ENCODE results near the gene IL2RA.
"Not testable (repeated sequence)": the region's sequence is repeated elsewhere in the genome, so short reads cannot be mapped to it uniquely, and the experiment has no call there.

Gene IL2RA

DNA sequence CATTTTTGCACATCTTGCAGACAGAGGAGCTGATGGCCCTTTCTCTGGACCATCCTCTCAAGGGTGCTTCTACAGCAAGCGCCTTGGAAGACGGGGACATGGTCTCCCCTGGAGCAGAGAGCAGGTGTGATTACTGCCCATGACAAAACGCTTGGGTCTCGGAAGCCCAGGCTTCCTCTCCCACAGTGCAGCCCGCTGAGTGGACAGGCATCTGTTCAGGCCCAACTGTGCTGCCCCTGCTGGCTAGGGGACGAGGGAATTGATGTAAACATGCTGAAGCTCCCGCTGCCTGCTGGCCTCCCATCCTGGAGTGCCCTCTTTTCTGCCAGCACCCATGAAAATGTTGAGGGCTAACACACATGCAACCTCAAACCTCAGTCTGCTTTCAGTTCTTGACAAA, 99.1 kb downstream of the IL2RA start:
- Histone ChIP-seq H3K27me3 (replicated peaks; ENCODE audit: control insufficient read depth, insufficient read depth, low read length, poor library complexity, severe bottlenecking) (no peaks in the 10 kb centered on the region), H3K4me3 (ENCODE audit: insufficient read depth, low read depth, low read length, poor library complexity, severe bottlenecking) (no peak overlapping the region), H3K9me3 (ENCODE audit: control insufficient read depth, low read length) (no peaks in the 10 kb centered on the region), H3K36me3 (ENCODE audit: control insufficient read depth, insufficient read depth, low read length) (peaks cover 44% of the 10 kb centered on the region), H3K4me1 (ENCODE audit: control insufficient read depth, insufficient read depth, low read length, poor library complexity, severe bottlenecking) (no peaks in the 10 kb centered on the region), H3K27ac (ENCODE audit: insufficient read depth, low read length, poor library complexity, severe bottlenecking) (no peak overlapping the region)
- no peak for DNase-seq

- not testable (repeated sequence) for H3K4me1 ChIP-seq (ENCODE audit: control insufficient read depth, insufficient read depth, low read length, poor library complexity, severe bottlenecking); DNase-seq; H3K4me3 ChIP-seq (ENCODE audit: insufficient read depth, low read depth, low read length, poor library complexity, severe bottlenecking); H3K9me3 ChIP-seq (ENCODE audit: control insufficient read depth, low read length); H3K27ac ChIP-seq (ENCODE audit: insufficient read depth, low read length, poor library complexity, severe bottlenecking); H3K27me3 ChIP-seq (replicated peaks; ENCODE audit: control insufficient read depth, insufficient read depth, low read length, poor library complexity, severe bottlenecking)
- peaks cover 44% of the 10 kb centered on the region for H3K36me3 ChIP-seq (ENCODE audit: control insufficient read depth, insufficient read depth, low read length)
Measured at GRCh38 chr10:5962358-5962940, 99.7 kb downstream of the IL2RA start.

DNA sequence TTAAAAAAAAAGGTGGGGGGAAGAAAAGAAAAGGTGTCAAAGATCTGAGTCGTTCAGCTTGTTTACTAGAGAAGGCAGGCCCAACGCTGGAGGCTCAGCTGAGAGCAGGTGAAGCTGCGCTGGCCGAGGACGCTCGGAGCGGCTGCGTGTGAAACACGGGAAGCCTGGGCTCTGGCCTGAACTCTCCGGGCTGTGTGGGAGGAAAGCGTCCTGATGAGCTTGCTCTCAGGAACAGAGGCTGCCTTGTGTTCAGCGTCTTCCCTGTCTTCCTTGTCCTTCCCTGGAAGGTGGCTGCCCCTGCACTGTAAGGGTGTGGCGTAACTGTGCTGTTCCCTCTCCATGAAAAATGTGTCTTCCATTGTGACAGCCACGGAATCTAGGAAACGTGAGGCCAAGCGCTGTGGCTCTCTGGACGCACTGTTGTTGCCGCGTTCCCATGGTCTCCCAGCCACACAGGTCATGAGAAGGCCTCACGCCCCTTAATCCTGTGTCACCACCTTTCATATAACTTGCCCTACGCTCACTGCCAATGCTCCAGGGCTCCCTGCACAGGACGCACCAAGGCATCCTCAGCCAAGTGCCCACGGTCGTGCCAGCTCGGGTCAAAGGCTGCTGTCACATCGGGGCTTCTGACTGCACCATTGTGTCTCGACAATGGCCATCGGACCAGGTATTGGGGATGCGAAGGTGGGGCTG, 100.6 kb downstream of the IL2RA start:
- H3K27me3 ChIP-seq (replicated peaks; ENCODE audit: control insufficient read depth, insufficient read depth, low read length, poor library complexity, severe bottlenecking) = no peaks in the 10 kb centered on the region

DNA sequence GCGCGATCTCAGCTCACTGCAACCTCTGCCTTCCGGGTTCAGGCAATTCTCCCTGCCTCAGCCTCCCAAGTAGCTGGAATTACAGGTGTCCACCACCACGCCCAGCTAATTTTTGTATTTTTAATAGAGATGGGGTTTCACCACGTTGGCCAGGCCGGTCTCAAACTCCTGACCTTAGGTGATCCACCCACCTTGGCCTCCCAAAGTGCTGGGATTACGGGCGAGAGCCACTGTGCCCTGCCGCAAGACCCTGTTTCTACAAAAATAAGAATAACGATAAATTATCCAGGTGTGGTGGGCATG, 101.2 kb downstream of the IL2RA start:
- H3K36me3 ChIP-seq (ENCODE audit: control insufficient read depth, insufficient read depth, low read length) = peaks cover 40% of the 10 kb centered on the region
- H3K27ac ChIP-seq (ENCODE audit: insufficient read depth, low read length, poor library complexity, severe bottlenecking); H3K9me3 ChIP-seq (ENCODE audit: control insufficient read depth, low read length); H3K4me1 ChIP-seq (ENCODE audit: control insufficient read depth, insufficient read depth, low read length, poor library complexity, severe bottlenecking); DNase-seq; H3K4me3 ChIP-seq (ENCODE audit: insufficient read depth, low read depth, low read length, poor library complexity, severe bottlenecking); H3K27me3 ChIP-seq (replicated peaks; ENCODE audit: control insufficient read depth, insufficient read depth, low read length, poor library complexity, severe bottlenecking): not testable (repeated sequence)

More for the DNA sequence above, 100.6 kb downstream of the IL2RA start:
- DNase-seq = no peak
- Histone ChIP-seq H3K27ac (ENCODE audit: insufficient read depth, low read length, poor library complexity, severe bottlenecking) (no peak overlapping the region), H3K36me3 (ENCODE audit: control insufficient read depth, insufficient read depth, low read length) (peaks cover 44% of the 10 kb centered on the region), H3K4me1 (ENCODE audit: control insufficient read depth, insufficient read depth, low read length, poor library complexity, severe bottlenecking) (no peaks in the 10 kb centered on the region), H3K9me3 (ENCODE audit: control insufficient read depth, low read length) (no peaks in the 10 kb centered on the region), H3K4me3 (ENCODE audit: insufficient read depth, low read depth, low read length, poor library complexity, severe bottlenecking) (no peak overlapping the region)

All from effector memory CD4-positive, alpha-beta T cell (primary cell).